Choroid plexus epithelial cell (primary cell): Measurements from ENCODE around the gene FBXO47.

Experiments used
- DNase-seq: peaks from one replicate; pipeline ENCODE4 v3.0.0-alpha.2; 2010; ENCODE audit warnings: low read depth
- H3K4me3 ChIP-seq: 2 replicates; pipeline ENCODE4 v1.5.1; 2011; ENCODE audit warnings: low read depth, mild to moderate bottlenecking, control low read depth, low read length, moderate library complexity
- CTCF ChIP-seq: conservative IDR thresholded peaks from 2 replicates; pipeline ENCODE4 v1.5.1; 2011; ENCODE audit warnings: low read depth, mild to moderate bottlenecking, control low read depth, inconsistent platforms, low read length, moderate library complexity

Gene FBXO47

GRCh38 chr17:38996660-38997337 lies 29.6 kb upstream of the FBXO47 start:
- DNase-seq, result no peak
- H3K4me3 ChIP-seq, result no peak overlapping the region
- no peak for TF ChIP-seq CTCF

- no peak for DNase-seq
- H3K4me3 ChIP-seq, result no peak overlapping the region
- TF ChIP-seq CTCF, result no peak
These were observed 26.8 kb upstream of the FBXO47 start for GRCh38 chr17:38994026-38994425.

GRCh38 chr17:38984666-38985065 lies 17.5 kb upstream of the FBXO47 start:
- DNase-seq, result no peak
- H3K4me3 ChIP-seq, result no peak overlapping the region

GRCh38 chr17:38982858-38983746 lies 15.9 kb upstream of the FBXO47 start:
- peak; percentile 80 for TF ChIP-seq CTCF
- DNase-seq, result peak; percentile 85
- H3K4me3 ChIP-seq, result no peak overlapping the region

More at GRCh38 chr17:38984666-38985065, 17.5 kb upstream of the FBXO47 start:
- no peak for TF ChIP-seq CTCF

GRCh38 chr17:38981636-38982035 lies 14.4 kb upstream of the FBXO47 start:
- no peak overlapping the region for H3K4me3 ChIP-seq
- TF ChIP-seq CTCF, result no peak
- DNase-seq, result no peak

- no peak overlapping the region for H3K4me3 ChIP-seq
- no peak for DNase-seq
- no peak for TF ChIP-seq CTCF
These were observed 13.5 kb upstream of the FBXO47 start for GRCh38 chr17:38980490-38981217.
